ENCODE data around the gene CYFIP1. TPM values are rescaled to one million over a fixed set of nuclear protein-coding genes. Genes with fewer than 3 reads are reported as not detected.

CYFIP1 gene
- total RNA-seq, 1 donor = 107 TPM

DNA sequence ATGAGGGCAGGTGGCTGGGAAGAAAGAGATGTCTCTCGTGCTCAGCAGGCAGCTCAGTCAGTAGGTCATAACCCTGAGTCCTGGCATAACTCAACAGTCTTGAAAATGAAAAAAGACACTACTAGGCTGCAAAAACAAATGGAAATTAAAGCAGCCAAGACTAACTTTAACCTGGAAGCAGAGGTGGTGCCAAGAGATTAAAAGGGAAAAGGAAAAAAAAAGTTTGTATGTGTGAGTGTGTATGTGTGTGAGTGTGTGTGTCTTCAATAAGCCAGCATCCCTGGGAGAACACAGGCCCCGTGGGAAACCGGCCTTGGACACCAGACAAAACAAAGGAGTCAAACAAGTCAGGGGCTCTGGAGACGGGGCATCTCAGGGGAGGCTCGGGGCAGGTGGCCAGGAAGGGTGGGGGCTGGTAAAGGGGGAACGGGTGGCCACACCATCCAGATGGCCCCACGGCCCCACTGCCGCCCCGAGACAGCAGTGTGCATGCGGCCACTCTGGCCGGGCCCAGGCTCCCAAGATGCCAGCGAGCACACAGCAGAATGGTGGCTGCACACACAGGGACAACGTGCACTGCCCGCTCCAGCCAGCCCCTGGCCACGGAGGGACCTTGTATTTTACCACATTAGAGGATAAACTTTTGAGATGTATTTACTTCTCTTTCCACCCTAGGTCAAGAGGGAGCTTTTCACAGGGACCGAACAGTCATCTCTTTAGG is 23.8 kb downstream of the CYFIP1 start:
- peaks cover 69% of the 10 kb centered on the region for H4K20me1 ChIP-seq (ENCODE audit: insufficient read depth, low read length)
- H3K4me1 ChIP-seq (ENCODE audit: insufficient read depth, low read length) = peaks cover 8% of the 10 kb centered on the region
- peak; percentile 62 for DNase-seq (ENCODE audit: insufficient read length, low spot score, missing footprints)
- H3K27me3 ChIP-seq (ENCODE audit: insufficient read depth, low read length) = no peaks in the 10 kb centered on the region
- H3K36me3 ChIP-seq (ENCODE audit: insufficient read depth, low read length) = no peaks in the 10 kb centered on the region
- peak overlapping the region; percentile 51 for H3K27ac ChIP-seq (ENCODE audit: low read depth, low read length)
- no peaks in the 10 kb centered on the region for H3K9me3 ChIP-seq (ENCODE audit: low read depth, low read length)
- H3K79me2 ChIP-seq (ENCODE audit: insufficient read depth, low read length) = peaks cover 95% of the 10 kb centered on the region
- H3K4me3 ChIP-seq (ENCODE audit: insufficient read depth, low read length) = no peak overlapping the region
- H3K4me2 ChIP-seq (ENCODE audit: insufficient read depth, low read length) = no peak overlapping the region
- TF ChIP-seq, protein P1, sequence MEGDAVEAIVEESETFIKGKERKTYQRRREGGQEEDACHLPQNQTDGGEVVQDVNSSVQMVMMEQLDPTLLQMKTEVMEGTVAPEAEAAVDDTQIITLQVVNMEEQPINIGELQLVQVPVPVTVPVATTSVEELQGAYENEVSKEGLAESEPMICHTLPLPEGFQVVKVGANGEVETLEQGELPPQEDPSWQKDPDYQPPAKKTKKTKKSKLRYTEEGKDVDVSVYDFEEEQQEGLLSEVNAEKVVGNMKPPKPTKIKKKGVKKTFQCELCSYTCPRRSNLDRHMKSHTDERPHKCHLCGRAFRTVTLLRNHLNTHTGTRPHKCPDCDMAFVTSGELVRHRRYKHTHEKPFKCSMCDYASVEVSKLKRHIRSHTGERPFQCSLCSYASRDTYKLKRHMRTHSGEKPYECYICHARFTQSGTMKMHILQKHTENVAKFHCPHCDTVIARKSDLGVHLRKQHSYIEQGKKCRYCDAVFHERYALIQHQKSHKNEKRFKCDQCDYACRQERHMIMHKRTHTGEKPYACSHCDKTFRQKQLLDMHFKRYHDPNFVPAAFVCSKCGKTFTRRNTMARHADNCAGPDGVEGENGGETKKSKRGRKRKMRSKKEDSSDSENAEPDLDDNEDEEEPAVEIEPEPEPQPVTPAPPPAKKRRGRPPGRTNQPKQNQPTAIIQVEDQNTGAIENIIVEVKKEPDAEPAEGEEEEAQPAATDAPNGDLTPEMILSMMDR (IDR thresholded peaks at IDR 0.05; ENCODE audit: extremely low read depth, low read depth, low read length) = no peak
- no peak overlapping the region for H2AFZ ChIP-seq (ENCODE audit: low read length)

DNA sequence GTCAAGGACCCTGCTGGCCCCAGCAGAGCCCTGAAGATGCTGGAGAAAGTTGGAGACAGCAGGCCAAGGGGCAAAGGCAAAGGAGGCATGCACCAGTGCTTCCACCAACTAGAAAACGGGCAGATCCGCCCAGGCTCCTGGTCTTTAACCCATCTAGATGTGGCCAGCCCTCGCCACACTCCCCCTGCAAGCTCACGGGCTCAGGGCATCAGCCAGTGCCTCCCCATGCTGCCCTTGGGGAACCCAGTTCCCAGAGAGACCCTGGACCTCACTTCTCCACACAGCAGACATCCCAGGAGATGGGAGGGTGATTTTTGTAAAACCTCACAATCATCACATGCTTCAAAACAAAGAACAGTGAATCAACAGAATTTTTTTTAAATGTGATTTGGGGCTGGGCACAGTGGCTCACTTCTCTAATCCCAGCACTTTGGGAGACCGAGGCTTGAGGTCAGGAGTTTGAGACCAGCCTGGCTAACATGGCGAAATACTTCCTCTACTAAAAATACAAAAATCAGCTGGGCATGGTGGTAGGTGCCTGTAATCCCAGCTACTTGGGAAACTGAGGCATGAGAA is 24.5 kb downstream of the CYFIP1 start:
- TF ChIP-seq, protein P1 (IDR thresholded peaks at IDR 0.05; ENCODE audit: extremely low read depth, low read depth, low read length) = no peak
- peak; percentile 35 for DNase-seq (ENCODE audit: insufficient read length, low spot score, missing footprints)
- H3K36me3 ChIP-seq (ENCODE audit: insufficient read depth, low read length) = no peaks in the 10 kb centered on the region
- peaks cover 4% of the 10 kb centered on the region for H3K4me1 ChIP-seq (ENCODE audit: insufficient read depth, low read length)
- H3K27me3 ChIP-seq (ENCODE audit: insufficient read depth, low read length) = no peaks in the 10 kb centered on the region
- peak overlapping the region; percentile 51 for H3K27ac ChIP-seq (ENCODE audit: low read depth, low read length)
- H3K4me2 ChIP-seq (ENCODE audit: insufficient read depth, low read length) = no peak overlapping the region
- no peaks in the 10 kb centered on the region for H3K9me3 ChIP-seq (ENCODE audit: low read depth, low read length)
- peaks cover 96% of the 10 kb centered on the region for H3K79me2 ChIP-seq (ENCODE audit: insufficient read depth, low read length)
- H3K4me3 ChIP-seq (ENCODE audit: insufficient read depth, low read length) = no peak overlapping the region
- H2AFZ ChIP-seq (ENCODE audit: low read length) = no peak overlapping the region
- H4K20me1 ChIP-seq (ENCODE audit: insufficient read depth, low read length) = peaks cover 72% of the 10 kb centered on the region

DNA sequence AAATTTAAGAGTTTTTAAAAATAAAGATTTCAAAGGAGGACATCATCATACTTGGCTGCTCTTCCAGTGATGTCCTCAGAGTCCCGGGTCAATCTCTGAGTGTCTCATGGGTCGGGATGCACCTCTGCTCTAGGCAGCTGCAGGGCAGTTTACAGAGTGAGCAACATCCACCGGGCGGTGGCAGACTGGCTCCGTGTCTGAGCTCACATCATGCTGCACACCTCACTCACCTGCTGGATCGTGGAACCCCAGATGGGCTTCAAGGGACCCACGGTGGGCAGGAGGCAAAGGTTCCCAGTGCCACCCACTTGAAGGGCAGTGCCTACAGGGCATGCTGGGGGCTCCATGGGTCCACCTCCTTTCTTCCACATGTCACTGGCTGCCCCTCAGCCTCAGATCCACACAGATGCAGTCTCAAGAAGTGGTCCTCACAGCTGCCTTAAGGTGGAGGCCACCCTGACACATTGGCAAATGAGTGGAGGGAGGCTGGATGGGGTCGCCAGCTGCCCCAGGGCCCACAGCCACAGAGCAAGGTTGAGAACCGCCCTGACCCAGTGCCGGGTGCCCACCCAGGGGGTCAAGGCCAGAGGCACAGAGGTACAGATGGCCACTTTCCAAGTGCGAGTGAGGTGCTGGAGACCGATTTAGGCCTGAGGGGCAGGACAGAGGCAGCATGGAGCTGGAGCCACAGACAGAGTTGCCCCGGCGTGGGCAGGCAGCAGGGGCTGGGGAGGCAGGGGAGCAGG is 25.2 kb downstream of the CYFIP1 start:
- Histone ChIP-seq H3K4me1 (ENCODE audit: insufficient read depth, low read length) (peaks cover 4% of the 10 kb centered on the region), H3K9me3 (ENCODE audit: low read depth, low read length) (no peaks in the 10 kb centered on the region), H3K79me2 (ENCODE audit: insufficient read depth, low read length) (peaks cover 96% of the 10 kb centered on the region), H4K20me1 (ENCODE audit: insufficient read depth, low read length) (peaks cover 69% of the 10 kb centered on the region), H3K36me3 (ENCODE audit: insufficient read depth, low read length) (no peaks in the 10 kb centered on the region), H3K4me2 (ENCODE audit: insufficient read depth, low read length) (no peak overlapping the region), H2AFZ (ENCODE audit: low read length) (no peak overlapping the region), H3K27me3 (ENCODE audit: insufficient read depth, low read length) (no peaks in the 10 kb centered on the region), H3K4me3 (ENCODE audit: insufficient read depth, low read length) (no peak overlapping the region), H3K27ac (ENCODE audit: low read depth, low read length) (no peak overlapping the region)
- TF ChIP-seq, protein P1 (IDR thresholded peaks at IDR 0.05; ENCODE audit: extremely low read depth, low read depth, low read length) = no peak
- DNase-seq (ENCODE audit: insufficient read length, low spot score, missing footprints) = peak; percentile 52

DNA sequence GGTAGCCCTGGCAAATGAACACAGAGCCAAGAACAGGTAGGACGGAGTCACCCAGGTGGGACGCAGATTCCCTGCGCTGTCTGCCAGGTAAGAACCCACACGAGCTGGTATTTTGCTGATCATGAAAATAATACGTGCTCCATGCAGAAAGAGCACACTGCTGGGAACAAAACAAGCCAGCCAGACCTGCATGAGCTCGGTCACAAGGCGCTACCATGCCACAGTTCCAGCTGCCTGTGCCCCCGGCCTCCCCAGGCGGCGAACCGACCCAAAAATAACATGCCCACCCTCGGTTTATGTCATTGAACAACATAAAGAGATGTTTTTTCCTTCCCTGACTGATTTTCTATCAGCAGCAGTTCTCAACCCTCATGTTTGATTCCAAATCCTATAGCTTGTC is 25.8 kb downstream of the CYFIP1 start:
- H2AFZ ChIP-seq (ENCODE audit: low read length) = no peak overlapping the region
- H3K9me3 ChIP-seq (ENCODE audit: low read depth, low read length) = no peaks in the 10 kb centered on the region
- no peak overlapping the region for H3K4me3 ChIP-seq (ENCODE audit: insufficient read depth, low read length)
- DNase-seq (ENCODE audit: insufficient read length, low spot score, missing footprints) = no peak
- no peak overlapping the region for H3K4me2 ChIP-seq (ENCODE audit: insufficient read depth, low read length)
- peaks cover 67% of the 10 kb centered on the region for H4K20me1 ChIP-seq (ENCODE audit: insufficient read depth, low read length)
- H3K27ac ChIP-seq (ENCODE audit: low read depth, low read length) = no peak overlapping the region
- H3K27me3 ChIP-seq (ENCODE audit: insufficient read depth, low read length) = no peaks in the 10 kb centered on the region
- peaks cover 6% of the 10 kb centered on the region for H3K4me1 ChIP-seq (ENCODE audit: insufficient read depth, low read length)
- H3K79me2 ChIP-seq (ENCODE audit: insufficient read depth, low read length) = peaks cover 95% of the 10 kb centered on the region
- TF ChIP-seq, protein P1 (IDR thresholded peaks at IDR 0.05; ENCODE audit: extremely low read depth, low read depth, low read length) = no peak
- H3K36me3 ChIP-seq (ENCODE audit: insufficient read depth, low read length) = no peaks in the 10 kb centered on the region

Measured in osteoblast (primary cell).